ENCODE measurements around the gene CCDC187. TPM values are rescaled to one million over a fixed set of nuclear protein-coding genes. Genes with fewer than 3 reads are reported as not detected.
"Not testable (repeated sequence)": the region's sequence is repeated elsewhere in the genome, so short reads cannot be mapped to it uniquely, and the experiment has no call there.

Gene CCDC187
- not detected in 2 replicates for total RNA-seq

DNA sequence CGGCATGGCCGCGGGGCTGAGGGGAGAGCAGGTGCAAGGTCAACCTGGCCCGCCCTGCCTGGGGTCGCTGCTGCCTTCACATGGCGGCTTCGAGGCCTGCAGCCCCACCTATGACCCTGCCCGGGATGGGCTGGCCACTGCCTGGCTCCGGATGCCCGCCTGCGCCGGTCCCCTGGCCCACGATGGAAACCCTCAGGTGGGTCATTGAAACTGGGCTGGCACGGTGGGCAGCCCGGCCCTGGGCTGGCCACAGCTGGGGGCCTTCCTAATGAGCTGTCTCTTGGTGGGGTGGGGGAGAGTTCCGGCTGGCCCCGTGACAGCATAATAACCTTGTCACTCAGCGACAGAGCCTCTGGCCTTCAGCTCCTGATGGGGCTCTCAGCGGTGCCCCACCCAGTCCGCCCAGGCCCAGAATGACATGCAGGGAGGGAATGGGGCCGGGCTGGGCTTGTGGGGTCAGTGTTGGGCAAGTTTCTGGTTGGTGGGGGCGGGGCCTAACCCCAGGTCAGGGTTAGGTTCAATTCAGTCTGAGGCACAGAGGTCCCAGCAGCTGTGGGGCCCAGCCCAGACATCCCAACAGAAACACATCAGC is at the start of gene CCDC187:
CCDC187 (minus strand) TSS at position 270 of the 592 bp plus-strand sequence; CDS start at position 6, 264 bp downstream.
- Mint-ChIP-seq H3K27me3 (peaks cover 4% of the 10 kb centered on the region), H3K4me3 (no peak within 1 kb of the TSS), H3K9me3 (no peaks in the 10 kb centered on the region), H3K4me1 (peaks cover 2% of the 10 kb centered on the region), H3K36me3 (ENCODE audit: low read depth) (no peaks in the 10 kb centered on the region), H3K27ac (no peak within 1 kb of the TSS)
- intact Hi-C loops (cut with micrococcal nuclease): no loop called here
- DNase-seq: no peak

DNA sequence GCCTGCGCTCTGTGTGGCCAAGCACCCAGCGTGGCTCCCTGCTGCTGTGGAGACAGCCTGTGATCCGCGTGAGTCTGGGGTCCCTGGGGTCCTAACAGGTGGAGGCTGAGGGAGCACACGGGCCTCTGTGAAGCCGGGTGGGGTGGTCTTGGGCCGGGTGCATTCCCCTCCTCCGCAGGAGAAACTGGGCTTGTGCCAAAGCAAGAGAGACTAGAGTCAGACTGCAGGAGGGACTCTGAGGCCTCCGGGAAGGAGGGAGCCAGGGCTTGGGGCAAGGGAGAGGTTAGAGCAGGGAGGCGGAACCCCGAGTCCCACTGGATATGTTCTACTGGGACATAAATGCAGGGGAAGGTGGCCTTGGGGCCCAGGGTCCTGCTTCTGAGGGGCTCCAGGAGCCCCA is 49.2 kb upstream of the CCDC187 start:
- H3K27ac Mint-ChIP-seq: no peak overlapping the region
- no peaks in the 10 kb centered on the region for H3K27me3 Mint-ChIP-seq
- intact Hi-C loops (cut with micrococcal nuclease): no loop called here
- H3K4me1 Mint-ChIP-seq: no peaks in the 10 kb centered on the region
- H3K4me3 Mint-ChIP-seq: no peak overlapping the region
- DNase-seq: no peak
- no peaks in the 10 kb centered on the region for H3K9me3 Mint-ChIP-seq
- H3K36me3 Mint-ChIP-seq (ENCODE audit: low read depth): no peaks in the 10 kb centered on the region

DNA sequence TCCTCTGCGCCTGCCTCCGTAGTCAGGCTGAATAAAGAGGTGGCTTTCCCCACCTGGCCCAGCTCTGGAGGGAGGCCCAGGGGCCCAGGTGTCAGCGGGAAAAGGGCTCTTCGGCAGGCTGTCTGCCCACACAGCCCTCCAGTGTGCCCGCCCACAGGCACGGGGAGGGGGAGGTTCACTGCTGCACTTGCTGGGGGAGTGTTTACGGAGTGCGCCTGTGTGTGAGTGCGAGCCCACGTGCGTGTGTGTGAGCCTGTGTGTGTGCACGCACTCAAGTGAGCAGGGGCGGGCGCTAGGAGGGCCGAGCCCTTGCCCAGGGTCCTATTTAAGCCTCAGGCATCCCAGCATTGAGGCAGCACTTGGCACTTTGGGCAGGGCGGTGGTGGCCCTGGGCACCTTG is 48.8 kb upstream of the CCDC187 start:
- H3K9me3 Mint-ChIP-seq: no peaks in the 10 kb centered on the region
- H3K36me3 Mint-ChIP-seq (ENCODE audit: low read depth): no peaks in the 10 kb centered on the region
- no peaks in the 10 kb centered on the region for H3K27me3 Mint-ChIP-seq
- H3K4me3 Mint-ChIP-seq: no peak overlapping the region
- intact Hi-C loops (cut with micrococcal nuclease): no loop called here
- no peak overlapping the region for H3K27ac Mint-ChIP-seq
- H3K4me1 Mint-ChIP-seq: no peaks in the 10 kb centered on the region
- no peak for DNase-seq

DNA sequence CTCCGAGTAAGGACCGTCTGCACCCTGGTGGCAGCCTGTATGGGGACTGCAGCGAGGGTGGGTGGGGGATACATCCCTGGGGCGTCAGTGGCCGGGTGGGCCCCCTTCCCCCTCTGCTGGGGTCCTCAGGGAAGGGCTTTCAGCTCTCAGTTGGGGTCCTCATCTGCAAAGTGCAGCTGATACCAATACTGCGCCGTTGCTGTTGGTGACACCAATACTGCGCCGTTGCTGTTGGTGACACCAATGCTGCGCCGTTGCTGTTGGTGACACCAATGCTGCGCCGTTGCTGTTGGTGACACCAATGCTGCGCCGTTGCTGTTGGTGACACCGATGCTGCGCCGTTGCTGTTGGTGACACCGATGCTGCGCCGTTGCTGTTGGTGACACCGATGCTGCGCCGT is 48.0 kb upstream of the CCDC187 start:
- H3K27ac Mint-ChIP-seq; H3K4me1 Mint-ChIP-seq; intact Hi-C loops (cut with micrococcal nuclease); H3K9me3 Mint-ChIP-seq; H3K27me3 Mint-ChIP-seq; DNase-seq; H3K36me3 Mint-ChIP-seq (ENCODE audit: low read depth); H3K4me3 Mint-ChIP-seq: not testable (repeated sequence)

DNA sequence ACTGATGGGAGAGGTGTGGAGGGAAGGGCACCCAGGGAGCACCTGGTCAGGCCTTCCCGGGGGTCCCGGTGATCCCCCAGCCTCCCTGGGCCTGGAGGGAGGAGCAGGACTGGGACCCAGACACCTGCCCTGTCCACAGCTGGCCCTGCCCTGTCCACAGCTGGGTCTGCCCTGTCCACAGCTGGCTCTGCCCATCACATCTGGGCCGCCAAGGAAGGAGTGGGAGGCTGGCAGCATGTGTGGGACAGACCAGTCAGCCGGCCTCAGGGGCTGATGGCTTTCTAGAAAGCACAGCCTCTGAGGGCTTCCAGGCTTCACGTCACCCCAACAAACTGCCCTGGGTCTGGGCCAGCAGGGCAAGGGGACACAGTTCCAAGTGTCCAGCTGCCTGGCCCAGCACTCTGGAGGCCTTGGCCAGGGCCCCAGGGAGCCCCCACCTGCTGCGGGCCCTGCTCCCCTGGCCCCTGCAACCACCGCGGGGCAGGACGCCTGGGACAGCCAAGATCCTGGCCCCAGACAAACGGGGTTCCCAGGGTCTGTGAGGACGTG is 47.4 kb upstream of the CCDC187 start:
- no peaks in the 10 kb centered on the region for H3K27me3 Mint-ChIP-seq
- H3K36me3 Mint-ChIP-seq (ENCODE audit: low read depth): no peaks in the 10 kb centered on the region
- no peak overlapping the region for H3K4me3 Mint-ChIP-seq
- no peak for DNase-seq
- intact Hi-C loops (cut with micrococcal nuclease): no loop called here
- no peaks in the 10 kb centered on the region for H3K9me3 Mint-ChIP-seq
- H3K4me1 Mint-ChIP-seq: no peaks in the 10 kb centered on the region
- H3K27ac Mint-ChIP-seq: no peak overlapping the region

DNA sequence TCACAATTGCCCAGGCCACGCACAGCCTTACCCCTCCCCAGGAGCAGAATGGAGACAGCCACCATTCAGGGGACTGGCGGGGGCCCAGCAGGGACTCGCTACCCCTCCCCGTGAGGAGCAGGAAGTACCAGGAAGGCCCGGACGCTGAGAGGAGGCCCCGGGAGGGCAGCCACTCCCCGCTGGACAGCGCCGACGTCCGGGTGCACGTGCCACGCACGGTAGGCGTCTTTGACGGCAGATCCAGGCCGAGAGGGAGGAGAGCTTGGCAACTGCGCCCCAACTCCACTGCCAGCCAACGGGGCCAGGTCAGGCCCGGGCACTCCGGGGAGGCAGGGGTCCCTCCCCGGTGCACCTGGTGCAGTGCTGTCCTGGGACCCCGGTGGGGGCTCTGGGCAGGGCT is 45.7 kb upstream of the CCDC187 start:
- no peaks in the 10 kb centered on the region for H3K27me3 Mint-ChIP-seq

DNA sequence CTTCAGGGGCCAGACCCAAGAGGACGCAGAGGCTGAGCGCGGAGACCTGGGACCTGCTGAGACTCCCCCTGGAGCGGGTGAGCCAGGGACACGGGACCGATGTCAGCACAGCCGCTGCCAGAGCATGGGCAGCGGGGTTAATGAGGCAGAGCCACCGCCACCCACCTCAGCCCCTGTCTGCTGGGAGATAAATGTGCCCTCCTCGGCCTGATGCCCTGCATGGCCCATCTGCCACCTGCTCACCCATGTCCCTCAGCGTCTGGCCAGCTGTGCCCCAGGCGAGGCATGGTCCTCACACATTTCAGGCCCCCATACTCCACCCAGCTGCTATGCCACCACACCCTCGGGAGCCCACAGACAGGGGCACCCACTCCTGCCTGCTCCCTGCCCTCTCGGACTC is 44.8 kb upstream of the CCDC187 start:
- no peaks in the 10 kb centered on the region for H3K36me3 Mint-ChIP-seq (ENCODE audit: low read depth)
- H3K9me3 Mint-ChIP-seq: no peaks in the 10 kb centered on the region
- H3K27me3 Mint-ChIP-seq: no peaks in the 10 kb centered on the region
- intact Hi-C loops (cut with micrococcal nuclease): no loop called here
- no peak overlapping the region for H3K4me3 Mint-ChIP-seq
- H3K4me1 Mint-ChIP-seq: no peaks in the 10 kb centered on the region
- no peak for DNase-seq
- no peak overlapping the region for H3K27ac Mint-ChIP-seq

More for the DNA sequence above, 45.7 kb upstream of the CCDC187 start:
- no peaks in the 10 kb centered on the region for H3K4me1 Mint-ChIP-seq
- H3K9me3 Mint-ChIP-seq: no peaks in the 10 kb centered on the region
- no peak overlapping the region for H3K27ac Mint-ChIP-seq
- H3K36me3 Mint-ChIP-seq (ENCODE audit: low read depth): no peaks in the 10 kb centered on the region
- intact Hi-C loops (cut with micrococcal nuclease): no loop called here
- H3K4me3 Mint-ChIP-seq: no peak overlapping the region
- no peak for DNase-seq

DNA sequence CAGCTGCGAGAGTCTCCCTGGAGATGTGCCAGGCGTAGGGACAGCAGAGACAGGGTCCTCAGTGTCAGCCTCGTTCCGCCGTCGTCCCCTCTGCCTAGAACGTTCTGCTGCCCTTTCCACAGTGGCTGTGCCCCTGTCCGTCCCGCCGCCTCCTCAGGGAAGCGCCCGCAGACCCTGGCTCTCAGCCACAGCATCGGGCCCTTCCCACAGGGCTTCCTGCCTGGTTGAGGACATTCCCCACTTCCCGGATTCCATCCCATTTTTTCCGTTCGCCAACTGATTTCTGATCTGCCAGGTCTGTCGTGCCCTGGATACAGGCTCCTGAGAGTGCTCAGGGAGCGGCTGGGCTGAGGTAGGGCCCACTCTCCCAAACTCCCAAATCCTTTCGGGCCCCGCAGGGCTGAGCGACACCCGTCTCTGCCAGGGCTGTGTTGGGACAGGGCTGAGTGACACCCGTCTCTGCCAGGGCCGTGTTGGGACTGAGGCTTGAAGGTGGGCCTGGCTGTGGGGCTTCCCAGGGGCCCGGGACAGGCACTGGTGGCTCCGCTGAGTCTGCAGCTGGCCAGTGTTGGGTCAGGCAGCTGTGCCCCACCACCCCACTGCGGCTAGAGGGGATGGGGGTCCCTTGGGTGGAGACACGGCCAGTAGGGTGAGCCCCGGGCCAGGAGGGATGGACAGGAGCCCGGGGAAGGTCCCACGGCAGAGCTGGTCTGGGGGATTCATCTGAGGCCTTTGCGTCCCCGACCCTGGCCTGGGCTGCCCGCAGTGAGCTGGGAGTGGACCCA is 43.8 kb upstream of the CCDC187 start:
- H3K9me3 Mint-ChIP-seq: no peaks in the 10 kb centered on the region
- intact Hi-C loops (cut with micrococcal nuclease): no loop called here
- DNase-seq: no peak
- H3K27ac Mint-ChIP-seq: no peak overlapping the region
- no peaks in the 10 kb centered on the region for H3K36me3 Mint-ChIP-seq (ENCODE audit: low read depth)
- no peaks in the 10 kb centered on the region for H3K27me3 Mint-ChIP-seq
- H3K4me1 Mint-ChIP-seq: no peaks in the 10 kb centered on the region
- H3K4me3 Mint-ChIP-seq: no peak overlapping the region

DNA sequence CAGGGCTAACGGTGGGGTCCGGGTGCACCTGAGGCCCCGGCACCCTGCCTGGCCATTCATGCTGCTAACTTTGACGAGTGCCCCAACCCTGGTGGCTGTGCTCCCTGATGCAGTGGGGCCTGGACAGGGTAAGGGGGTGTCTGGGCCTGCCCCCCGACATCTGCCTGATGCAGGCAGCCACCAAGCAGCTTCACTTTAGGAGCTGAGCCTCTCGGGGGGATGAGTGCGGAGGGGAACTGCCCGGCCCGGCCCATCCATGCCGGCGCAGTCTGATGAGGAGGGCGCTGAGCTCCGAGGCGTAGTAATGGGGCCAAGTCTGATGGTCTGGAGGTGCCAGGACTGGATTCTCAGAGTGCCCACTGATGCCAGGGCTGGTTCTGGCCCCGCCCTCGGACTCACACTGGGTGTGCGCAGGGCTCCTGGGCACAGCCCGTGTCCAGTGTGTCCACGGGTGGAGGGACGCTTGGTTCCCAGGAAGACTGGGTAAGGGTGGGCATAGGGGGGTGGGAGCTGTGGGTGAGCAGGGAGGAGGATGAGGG is 43.1 kb upstream of the CCDC187 start:
- intact Hi-C loops (cut with micrococcal nuclease): no loop called here
- Mint-ChIP-seq H3K27ac (no peak overlapping the region), H3K36me3 (ENCODE audit: low read depth) (no peaks in the 10 kb centered on the region), H3K27me3 (no peaks in the 10 kb centered on the region), H3K9me3 (no peaks in the 10 kb centered on the region), H3K4me3 (no peak overlapping the region), H3K4me1 (no peaks in the 10 kb centered on the region)
- no peak for DNase-seq

DNA sequence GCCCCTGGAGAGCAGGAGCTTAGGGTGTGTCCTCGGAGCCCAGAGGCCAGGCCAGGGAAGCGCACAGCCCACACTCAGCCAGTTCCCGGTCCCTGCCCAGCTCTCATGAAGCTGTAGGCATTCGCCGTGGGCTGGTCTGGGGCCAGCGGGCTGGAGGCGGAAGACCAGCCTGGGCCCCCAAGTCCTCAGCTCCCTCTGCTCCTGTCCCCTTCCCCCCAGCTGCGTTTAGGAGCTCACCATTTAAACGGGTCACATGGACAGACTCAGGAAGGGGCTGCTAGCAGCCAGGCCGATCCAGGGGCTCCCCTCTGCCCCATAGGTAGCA is 42.2 kb upstream of the CCDC187 start:
- no peak for DNase-seq
- Mint-ChIP-seq H3K4me1 (no peaks in the 10 kb centered on the region), H3K9me3 (no peaks in the 10 kb centered on the region), H3K27me3 (no peaks in the 10 kb centered on the region), H3K27ac (no peak overlapping the region), H3K4me3 (no peak overlapping the region), H3K36me3 (ENCODE audit: low read depth) (no peaks in the 10 kb centered on the region)
- intact Hi-C loops (cut with micrococcal nuclease): no loop called here

DNA sequence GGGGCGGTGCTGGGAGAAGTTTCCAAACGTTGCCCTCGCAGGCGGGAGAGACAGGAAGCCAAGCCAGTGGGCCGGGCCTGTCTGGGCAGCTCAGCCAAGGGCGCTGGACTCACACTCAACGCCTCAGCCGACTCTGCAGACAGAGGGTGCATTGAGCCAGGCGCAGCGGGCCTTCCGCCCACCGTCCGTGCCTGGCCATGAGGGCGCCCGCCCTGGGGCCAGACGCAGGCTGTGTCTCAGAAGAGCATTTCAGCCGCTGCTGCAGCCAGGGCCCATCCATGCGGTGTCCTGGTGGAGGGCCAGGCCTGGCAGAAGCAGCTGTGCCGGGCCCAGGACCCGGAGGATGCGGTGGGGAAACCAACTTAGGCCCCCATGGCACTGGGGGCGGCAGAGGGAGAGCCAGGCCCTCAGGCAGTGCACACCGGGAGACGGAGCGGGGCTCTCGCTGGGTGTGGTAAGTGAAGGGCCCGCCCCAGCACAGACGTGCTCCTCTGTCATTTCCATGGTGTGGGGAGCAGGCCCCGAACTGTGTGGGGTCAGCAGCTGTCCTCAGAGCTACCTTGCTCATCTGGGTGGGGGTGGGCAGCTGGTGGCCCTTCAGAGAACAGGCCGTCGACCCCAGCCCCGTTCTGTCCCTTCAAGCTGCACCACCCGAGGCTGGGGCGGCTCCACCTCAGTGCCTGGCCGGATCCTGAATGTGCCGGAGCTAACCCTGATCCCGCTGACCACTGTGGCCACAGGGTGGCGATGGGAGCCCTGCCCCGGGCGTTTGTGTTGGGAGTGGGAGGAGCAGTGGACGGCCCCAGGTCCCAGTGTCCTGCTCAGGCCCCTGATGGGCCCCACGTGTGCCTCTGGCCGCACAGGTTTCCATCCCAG is 41.6 kb upstream of the CCDC187 start:
- no peak overlapping the region for H3K4me3 Mint-ChIP-seq
- intact Hi-C loops (cut with micrococcal nuclease): no loop called here
- H3K4me1 Mint-ChIP-seq: no peaks in the 10 kb centered on the region
- H3K27me3 Mint-ChIP-seq: no peaks in the 10 kb centered on the region
- no peaks in the 10 kb centered on the region for H3K36me3 Mint-ChIP-seq (ENCODE audit: low read depth)
- DNase-seq: no peak
- no peaks in the 10 kb centered on the region for H3K9me3 Mint-ChIP-seq
- H3K27ac Mint-ChIP-seq: no peak overlapping the region

DNA sequence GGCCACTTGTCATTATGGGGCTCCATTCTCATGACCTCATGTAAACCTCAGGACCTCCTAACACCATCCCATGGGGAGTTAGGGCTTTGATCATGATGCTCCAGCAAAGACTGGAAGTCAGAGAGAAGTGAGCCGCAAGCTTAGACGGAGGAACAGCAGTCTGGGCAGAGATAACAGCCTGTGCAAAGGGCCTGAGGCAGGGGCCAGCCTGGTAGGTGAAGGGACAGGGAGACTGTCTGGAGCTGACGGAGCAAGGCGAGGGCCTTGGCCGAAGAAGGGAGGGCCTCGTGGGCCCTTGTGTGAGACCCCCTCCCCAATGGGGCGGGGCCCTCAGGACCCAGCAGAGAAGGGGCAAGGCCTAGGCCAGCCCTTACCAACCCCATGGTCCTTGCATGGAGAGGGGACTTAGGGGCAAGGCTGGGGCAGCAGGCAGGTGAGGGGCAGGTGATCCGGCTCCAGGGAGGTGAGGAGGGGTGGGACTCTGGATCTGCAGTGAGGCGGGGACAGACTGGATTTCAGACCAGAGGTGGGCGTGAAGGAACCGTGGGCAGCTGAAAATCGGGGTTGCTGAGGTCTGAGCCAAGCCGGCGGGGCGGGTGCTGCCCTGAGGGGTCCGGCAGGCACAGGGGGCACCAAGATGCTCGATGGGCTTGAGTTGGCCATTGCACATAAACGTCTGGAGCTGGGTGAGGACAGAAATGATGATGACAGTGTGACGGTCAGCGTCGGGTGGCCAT is 40.8 kb upstream of the CCDC187 start:
- intact Hi-C loops (cut with micrococcal nuclease): no loop called here

DNA sequence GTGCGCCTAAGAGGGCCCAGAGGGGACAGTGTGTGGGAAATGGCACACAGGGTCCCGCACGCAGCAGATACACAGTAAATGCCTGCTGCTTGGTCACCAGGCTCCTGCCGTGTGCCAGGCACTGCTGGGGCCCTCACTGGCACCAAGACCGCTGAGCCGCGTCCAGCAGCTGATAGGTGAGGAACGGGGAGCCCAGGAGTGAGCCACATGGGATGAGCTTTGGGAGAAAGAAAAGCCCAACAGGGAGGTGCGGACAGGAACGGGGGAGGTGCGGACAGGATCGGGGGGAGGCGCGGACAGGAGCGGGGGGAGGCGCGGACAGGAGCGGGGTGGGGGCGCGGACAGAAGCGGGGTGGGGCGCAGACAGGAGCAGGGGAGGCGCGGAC is 40.0 kb upstream of the CCDC187 start:
- H3K9me3 Mint-ChIP-seq: no peaks in the 10 kb centered on the region
- intact Hi-C loops (cut with micrococcal nuclease): no loop called here
- no peak overlapping the region for H3K27ac Mint-ChIP-seq

More for the DNA sequence above, 40.8 kb upstream of the CCDC187 start:
- H3K9me3 Mint-ChIP-seq: no peaks in the 10 kb centered on the region
- H3K36me3 Mint-ChIP-seq (ENCODE audit: low read depth): no peaks in the 10 kb centered on the region
- no peak for DNase-seq
- H3K27ac Mint-ChIP-seq: no peak overlapping the region
- H3K27me3 Mint-ChIP-seq: no peaks in the 10 kb centered on the region
- no peaks in the 10 kb centered on the region for H3K4me1 Mint-ChIP-seq
- H3K4me3 Mint-ChIP-seq: no peak overlapping the region

More for the DNA sequence above, 40.0 kb upstream of the CCDC187 start:
- Mint-ChIP-seq H3K4me3 (no peak overlapping the region), H3K36me3 (ENCODE audit: low read depth) (no peaks in the 10 kb centered on the region), H3K4me1 (no peaks in the 10 kb centered on the region), H3K27me3 (no peaks in the 10 kb centered on the region)
- DNase-seq: no peak
